HG03039 (cell line): Measurements from ENCODE around the gene AZIN2.
"Not testable (repeated sequence)": the region's sequence is repeated elsewhere in the genome, so short reads cannot be mapped to it uniquely, and the experiment has no call there.

Source experiments
- ATAC-seq: cut with Tn5 transposase; IDR thresholded peaks from one replicate; pipeline ENCODE4 v1.9.1; 2021; ENCODE audit warnings: mild to moderate bottlenecking, moderate library complexity; ENCODE audit not compliant: unreplicated experiment

AZIN2 gene

GRCh38 chr1:33093004-33093403 lies 12.1 kb downstream of the AZIN2 start:
- ATAC-seq = no peak

DNA sequence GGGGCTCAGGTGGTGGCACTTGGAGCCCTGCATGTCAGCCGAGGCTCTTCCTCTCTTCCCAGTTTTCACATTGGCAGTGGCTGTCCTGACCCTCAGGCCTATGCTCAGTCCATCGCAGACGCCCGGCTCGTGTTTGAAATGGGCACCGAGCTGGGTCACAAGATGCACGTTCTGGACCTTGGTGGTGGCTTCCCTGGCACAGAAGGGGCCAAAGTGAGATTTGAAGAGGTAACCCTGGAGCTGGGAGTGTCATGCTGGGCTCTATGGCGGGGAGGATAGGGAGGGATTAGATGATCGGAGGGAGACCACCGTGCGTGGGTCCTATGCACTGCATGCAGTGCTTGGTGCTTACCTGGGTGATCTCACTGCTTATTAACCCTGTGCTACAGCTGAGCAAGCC lies 13.5 kb downstream of the AZIN2 start:
- no peak for ATAC-seq

DNA sequence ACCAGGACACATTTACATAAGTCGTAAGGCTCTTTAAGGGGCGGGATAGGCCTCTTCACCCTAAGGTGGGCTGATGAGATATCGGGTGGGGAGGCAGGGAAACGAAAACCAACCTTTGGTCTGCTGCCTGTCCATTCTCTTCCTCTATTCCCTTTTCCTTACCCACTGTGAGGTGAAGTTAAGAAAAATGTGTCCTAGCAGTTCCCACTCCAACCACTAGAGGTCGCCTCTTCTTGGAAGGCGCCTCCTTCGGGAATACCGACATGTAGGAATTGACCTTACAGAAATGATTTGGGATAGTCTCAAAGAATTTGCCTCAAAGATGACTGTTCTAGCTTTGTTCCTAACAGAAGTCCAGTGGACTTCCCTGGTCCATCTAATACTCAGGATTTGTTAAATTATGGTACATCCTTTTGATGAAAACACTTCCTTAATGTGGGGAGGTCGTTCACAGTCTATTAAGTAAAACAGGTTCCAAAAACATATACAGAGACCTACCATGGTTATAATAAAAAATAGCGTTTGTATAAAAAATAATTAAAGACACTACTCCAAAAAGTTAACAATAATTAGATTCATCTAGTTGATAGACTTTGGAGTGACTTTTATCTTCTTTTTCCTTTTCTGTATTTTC lies 14.1 kb downstream of the AZIN2 start:
- ATAC-seq = no peak

DNA sequence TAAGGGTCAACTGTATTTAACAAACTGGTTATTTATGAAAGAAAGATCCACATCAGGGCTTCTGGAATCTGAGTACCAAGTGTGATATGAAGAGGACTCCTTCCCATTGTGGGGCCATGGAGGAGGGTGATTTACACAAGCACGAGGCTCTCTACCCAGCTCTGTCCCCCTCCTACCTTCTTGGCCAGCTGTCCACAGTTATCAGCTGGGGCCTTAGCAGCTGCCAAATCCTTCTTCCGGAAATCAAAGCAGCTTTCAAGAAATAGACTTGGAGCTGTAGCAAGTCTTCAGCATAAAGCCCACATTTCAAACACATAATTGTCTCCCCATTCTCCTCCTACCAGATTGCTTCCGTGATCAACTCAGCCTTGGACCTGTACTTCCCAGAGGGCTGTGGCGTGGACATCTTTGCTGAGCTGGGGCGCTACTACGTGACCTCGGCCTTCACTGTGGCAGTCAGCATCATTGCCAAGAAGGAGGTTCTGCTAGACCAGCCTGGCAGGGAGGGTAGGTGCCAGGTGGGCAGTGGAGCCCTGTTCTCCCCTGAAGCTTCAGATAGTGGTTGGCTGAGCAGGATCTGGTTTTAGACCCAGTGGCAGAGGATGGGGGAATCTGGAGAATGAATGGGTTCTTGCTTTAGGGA lies 15.5 kb downstream of the AZIN2 start:
- no peak for ATAC-seq

DNA sequence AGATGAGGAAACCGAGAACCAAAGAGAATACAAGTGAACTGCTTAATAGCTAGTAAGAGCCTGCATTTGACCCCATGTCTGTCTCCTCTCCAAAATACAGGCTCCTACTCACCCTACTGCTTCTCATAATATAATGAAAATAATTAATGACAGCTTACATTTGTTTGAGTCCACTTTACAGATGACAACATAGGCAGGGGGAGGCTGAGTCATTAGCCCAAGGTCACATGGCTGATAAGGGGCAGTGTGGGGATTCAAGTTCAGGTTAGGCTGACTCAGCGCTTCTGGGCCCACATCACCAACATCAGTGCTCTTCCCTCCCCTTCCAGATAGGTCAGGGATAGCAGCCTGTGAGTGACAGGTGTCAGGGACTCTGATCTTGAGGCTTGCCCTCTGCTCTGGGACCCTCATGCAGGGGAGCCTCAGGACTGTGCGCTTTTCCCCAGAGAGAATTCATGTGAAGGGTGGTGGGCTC lies 16.2 kb downstream of the AZIN2 start:
- ATAC-seq = no peak

- ATAC-seq = no peak
Measured at GRCh38 chr1:33097762-33098161, 16.8 kb downstream of the AZIN2 start.

GRCh38 chr1:33098371-33098770 lies 17.4 kb downstream of the AZIN2 start:
- ATAC-seq = no peak

GRCh38 chr1:33099290-33100118 lies 18.6 kb downstream of the AZIN2 start:
- no peak for ATAC-seq

- not testable (repeated sequence) for ATAC-seq
Measured at GRCh38 chr1:33100119-33100415, 19.1 kb downstream of the AZIN2 start.

DNA sequence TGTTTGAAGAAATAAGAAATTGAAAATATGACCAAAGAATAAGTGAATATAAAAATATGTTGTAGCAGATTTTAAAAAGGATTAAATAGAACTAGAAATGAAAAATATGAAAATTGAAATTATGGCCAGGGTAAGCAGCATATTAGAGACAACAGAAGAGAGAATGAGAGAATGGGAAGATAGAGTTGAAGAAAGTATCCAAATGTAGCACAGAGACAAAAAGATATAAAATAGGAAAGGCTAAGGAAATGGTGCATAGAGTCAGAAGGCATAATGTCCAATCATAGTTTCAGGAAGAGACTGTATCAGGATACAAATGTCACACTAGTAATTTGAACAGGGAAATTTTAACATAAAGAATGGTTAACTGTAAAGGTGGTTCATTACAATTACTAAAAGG lies 29.5 kb downstream of the AZIN2 start:
- ATAC-seq = no peak

DNA sequence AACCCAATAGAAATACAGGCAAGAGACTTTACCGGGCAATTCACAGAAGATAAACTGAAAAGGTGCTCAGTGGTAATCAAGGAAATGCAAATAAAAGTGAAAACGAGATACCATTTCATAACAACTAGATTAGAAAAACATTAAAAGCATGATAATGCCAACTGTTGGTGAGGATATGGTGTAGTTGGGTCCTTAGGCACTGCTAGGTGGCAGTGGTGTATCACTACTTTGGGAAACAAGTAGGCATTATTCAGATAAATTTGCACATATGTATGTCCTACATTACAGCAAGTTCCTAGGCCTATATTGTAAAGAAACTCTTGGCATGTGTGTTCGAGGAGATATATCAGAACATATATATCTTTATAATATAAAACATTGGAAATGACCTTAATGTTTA lies 31.0 kb downstream of the AZIN2 start:
- ATAC-seq = no peak

DNA sequence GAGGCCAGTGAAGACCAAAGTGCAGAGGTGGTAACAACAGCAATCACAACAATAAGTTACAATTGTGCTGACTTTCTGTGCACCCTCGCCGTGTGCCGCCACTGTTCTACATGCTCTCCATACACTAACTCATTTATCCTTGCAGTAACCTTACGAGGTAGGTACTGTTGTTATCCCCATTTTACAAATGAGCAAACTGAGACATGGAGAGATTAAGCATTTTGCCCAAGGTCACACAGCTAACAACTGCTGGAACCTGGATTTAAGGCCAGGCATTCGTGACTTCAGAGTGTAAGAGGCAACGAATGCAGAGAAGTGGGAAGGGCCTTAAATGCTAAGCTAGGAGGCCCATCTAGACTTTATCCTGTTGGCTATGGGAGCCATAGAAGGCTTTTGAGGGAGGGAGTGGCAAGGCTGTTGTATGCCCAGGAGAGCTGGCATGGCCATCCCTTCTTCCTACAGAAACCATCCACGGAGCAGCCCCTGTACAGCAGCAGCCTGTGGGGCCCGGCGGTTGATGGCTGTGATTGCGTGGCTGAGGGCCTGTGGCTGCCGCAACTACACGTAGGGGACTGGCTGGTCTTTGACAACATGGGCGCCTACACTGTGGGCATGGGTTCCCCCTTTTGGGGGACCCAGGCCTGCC lies 36.6 kb downstream of the AZIN2 start:
- ATAC-seq = no peak

- no peak for ATAC-seq
Measured at GRCh38 chr1:33118274-33118673, 37.3 kb downstream of the AZIN2 start.

- ATAC-seq = no peak
Measured at GRCh38 chr1:33119050-33119449, 38.1 kb downstream of the AZIN2 start.

- no peak for ATAC-seq
Measured at GRCh38 chr1:33119532-33120217, 38.7 kb downstream of the AZIN2 start.

- no peak for ATAC-seq
Measured at GRCh38 chr1:33120436-33121231, 39.7 kb downstream of the AZIN2 start.

- ATAC-seq = no peak
Measured at GRCh38 chr1:33121728-33122127, 40.8 kb downstream of the AZIN2 start.

- no peak for ATAC-seq
Measured at GRCh38 chr1:33122483-33123178, 41.7 kb downstream of the AZIN2 start.

- no peak for ATAC-seq
Measured at GRCh38 chr1:33123266-33123665, 42.3 kb downstream of the AZIN2 start.

DNA sequence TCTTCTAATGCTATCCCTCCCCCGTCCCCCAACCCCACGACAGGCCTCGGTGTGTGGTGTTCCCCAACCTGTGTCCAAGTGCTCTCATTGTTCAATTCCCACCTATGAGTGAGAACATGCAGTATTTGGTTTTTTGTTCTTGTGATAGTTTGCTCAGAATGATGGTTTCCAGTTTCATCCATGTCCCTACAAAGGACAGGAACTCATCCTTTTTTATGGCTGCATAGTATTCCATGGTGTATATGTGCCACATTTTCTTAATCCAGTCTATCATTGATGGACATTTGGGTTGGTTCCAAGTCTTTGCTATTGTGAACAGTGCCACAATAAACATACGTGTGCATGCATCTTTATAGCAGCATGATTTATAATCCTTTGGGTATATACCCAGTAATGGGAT lies 43.7 kb downstream of the AZIN2 start:
- ATAC-seq = not testable (repeated sequence)
